NOMO-1 treated with dmso at 0.1 percent for 144 hours (cell line): ENCODE measurements around the gene PTMS.

ENCODE experiments used
- DNase-seq: peaks from one replicate; lab custom pipeline; 2025; ENCODE audit not compliant: unreplicated experiment; lab: John Stamatoyannopoulos, UW

The PTMS gene

GRCh38 chr12:6787309-6787708 is 21.1 kb downstream of the PTMS start:
- DNase-seq, result no peak

GRCh38 chr12:6788972-6789924 is 23.1 kb downstream of the PTMS start, which contains the start of gene CD4:
TSS of gene CD4 (plus strand) at chr12:6789528. CDS start at chr12:6800139, 10,611 bp downstream.
- peak; percentile 79 for DNase-seq

GRCh38 chr12:6790496-6791150 is 24.5 kb downstream of the PTMS start:
- DNase-seq, result no peak

GRCh38 chr12:6791931-6792520 is 25.9 kb downstream of the PTMS start:
- no peak for DNase-seq

GRCh38 chr12:6792522-6793201 is 26.5 kb downstream of the PTMS start:
- peak; percentile 81 for DNase-seq

- no peak for DNase-seq
Observed at GRCh38 chr12:6795088-6795487, 28.9 kb downstream of the PTMS start.

- no peak for DNase-seq
Observed at GRCh38 chr12:6796576-6796975, 30.4 kb downstream of the PTMS start.

- no peak for DNase-seq
Observed at GRCh38 chr12:6799147-6799546, 33.0 kb downstream of the PTMS start.

- no peak for DNase-seq
Observed at GRCh38 chr12:6807170-6807569, 41.0 kb downstream of the PTMS start.

GRCh38 chr12:6809056-6809455 is 42.9 kb downstream of the PTMS start:
- no peak for DNase-seq

- no peak for DNase-seq
Observed at GRCh38 chr12:6810758-6811157, 44.6 kb downstream of the PTMS start.

GRCh38 chr12:6813363-6813762 is 47.2 kb downstream of the PTMS start:
- no peak for DNase-seq

- no peak for DNase-seq
Observed at GRCh38 chr12:6816598-6816997, 50.4 kb downstream of the PTMS start.

GRCh38 chr12:6817098-6817497 is 50.9 kb downstream of the PTMS start:
- DNase-seq, result no peak

GRCh38 chr12:6817662-6818157 is 51.5 kb downstream of the PTMS start:
- no peak for DNase-seq

- no peak for DNase-seq
Observed at GRCh38 chr12:6818222-6818621, 52.1 kb downstream of the PTMS start.

- DNase-seq, result no peak
Observed at GRCh38 chr12:6818645-6819044, 52.5 kb downstream of the PTMS start.

- DNase-seq, result no peak
Observed at GRCh38 chr12:6819106-6820030, 53.2 kb downstream of the PTMS start.

- no peak for DNase-seq
Observed at GRCh38 chr12:6820166-6820565, 54.0 kb downstream of the PTMS start.
